GM19043 (cell line): ENCODE measurements around the gene IDUA.

Experiments
- ATAC-seq: cut with Tn5 transposase; IDR thresholded peaks from one replicate; pipeline ENCODE4 v1.9.1; 2021; ENCODE audit warnings: low read depth; ENCODE audit not compliant: unreplicated experiment

IDUA gene

GRCh38 chr4:985123-985830 is 1.6 kb upstream of the IDUA start:
- ATAC-seq: no peak

DNA sequence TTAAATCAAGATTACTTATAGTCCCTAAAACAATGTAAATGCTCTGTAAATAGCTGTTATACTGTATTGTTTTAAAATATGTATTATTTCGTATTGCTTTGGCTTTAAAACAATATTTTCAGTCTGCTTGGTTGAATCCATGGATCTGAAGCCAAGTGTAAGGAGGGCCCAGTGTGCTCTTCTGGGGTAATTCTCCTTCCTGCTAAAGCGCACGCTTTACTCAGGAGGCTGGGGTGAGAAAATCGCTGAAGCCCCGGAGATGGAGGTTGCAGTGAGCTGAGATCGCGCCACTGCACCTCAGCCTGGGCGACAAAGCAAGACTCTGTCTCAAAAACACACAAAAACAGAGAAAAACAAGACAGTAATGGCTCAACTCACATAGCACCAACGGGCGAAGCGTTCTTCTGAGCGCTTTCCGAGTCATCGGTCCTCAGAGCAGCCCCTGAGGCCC is 391 bp upstream of the IDUA start:
- peak; percentile 7 for ATAC-seq

DNA sequence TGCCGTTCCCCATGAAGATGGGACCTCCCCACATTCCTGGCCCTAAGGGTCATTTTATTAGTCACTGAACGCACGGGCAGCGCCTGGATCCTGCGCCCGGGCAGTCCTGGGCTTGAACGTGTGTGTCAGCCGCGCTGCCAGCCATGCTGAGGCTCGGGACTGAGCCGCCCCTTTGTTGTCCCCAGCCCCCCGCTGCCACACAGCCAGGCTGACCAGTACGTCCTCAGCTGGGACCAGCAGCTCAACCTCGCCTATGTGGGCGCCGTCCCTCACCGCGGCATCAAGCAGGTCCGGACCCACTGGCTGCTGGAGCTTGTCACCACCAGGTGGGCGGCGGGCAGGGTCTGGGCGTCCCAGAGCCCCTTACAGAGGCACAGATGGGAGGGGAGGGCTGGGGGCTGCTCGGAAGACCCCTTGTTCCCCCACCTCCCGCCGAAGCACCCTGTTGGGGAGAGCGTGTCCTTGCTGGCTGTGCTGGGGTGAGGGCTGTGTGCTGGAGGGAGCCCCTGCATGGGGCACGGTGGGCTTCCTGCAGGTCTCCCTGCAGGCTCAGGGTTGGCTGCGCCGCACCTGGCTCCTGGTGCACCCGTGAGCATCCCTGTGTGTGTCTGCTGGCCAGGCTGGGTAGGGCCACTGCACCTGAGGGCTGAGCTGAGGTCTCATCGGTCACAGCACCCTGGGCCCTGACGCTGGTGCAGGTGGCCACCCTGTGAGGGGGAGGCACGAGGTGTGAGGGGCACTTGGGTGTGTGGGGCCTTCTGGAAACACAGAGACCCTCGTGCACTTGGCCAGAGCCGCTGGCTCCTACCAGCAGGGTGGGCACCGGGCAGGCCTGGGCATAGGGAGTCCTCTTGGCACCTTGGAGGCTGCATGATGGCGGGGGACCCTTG is 1.0 kb downstream of the IDUA start:
- ATAC-seq: no peak

GRCh38 chr4:988726-989721 is 2.2 kb downstream of the IDUA start:
- no peak for ATAC-seq

- no peak for ATAC-seq
Measured at GRCh38 chr4:989722-990471, 3.1 kb downstream of the IDUA start.

DNA sequence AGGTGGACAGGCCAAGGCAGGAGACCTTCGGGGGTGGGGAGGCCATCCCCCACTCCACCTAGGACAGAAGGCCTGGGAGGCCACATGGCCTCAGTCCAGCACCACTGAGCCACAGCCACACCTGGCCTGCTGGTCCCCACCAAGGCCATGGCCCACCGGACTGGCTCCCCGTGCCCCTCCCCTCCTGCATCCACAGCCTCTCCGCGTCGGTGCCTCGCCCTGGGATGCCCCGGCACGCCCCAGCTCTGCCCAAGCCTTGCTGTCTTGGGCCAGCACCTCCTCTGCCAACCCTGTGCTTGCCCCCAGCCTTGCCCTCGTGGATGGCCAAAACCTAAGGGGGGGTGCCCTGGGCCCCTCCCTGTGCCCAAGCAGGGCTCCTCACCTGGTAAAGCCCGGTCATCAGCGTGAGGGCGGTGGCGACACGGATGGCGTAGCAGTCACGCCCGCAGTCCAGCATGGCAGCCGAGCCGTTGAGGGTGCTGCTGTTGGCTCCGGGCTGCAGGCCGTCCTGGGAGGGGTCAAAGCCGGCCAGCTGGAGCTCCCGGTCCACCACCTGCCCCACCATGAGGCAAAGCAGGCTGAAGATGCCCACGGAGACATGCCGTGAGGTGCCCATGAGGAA is 4.0 kb downstream of the IDUA start:
- ATAC-seq: no peak

GRCh38 chr4:991451-992296 is 4.8 kb downstream of the IDUA start:
- ATAC-seq: no peak

DNA sequence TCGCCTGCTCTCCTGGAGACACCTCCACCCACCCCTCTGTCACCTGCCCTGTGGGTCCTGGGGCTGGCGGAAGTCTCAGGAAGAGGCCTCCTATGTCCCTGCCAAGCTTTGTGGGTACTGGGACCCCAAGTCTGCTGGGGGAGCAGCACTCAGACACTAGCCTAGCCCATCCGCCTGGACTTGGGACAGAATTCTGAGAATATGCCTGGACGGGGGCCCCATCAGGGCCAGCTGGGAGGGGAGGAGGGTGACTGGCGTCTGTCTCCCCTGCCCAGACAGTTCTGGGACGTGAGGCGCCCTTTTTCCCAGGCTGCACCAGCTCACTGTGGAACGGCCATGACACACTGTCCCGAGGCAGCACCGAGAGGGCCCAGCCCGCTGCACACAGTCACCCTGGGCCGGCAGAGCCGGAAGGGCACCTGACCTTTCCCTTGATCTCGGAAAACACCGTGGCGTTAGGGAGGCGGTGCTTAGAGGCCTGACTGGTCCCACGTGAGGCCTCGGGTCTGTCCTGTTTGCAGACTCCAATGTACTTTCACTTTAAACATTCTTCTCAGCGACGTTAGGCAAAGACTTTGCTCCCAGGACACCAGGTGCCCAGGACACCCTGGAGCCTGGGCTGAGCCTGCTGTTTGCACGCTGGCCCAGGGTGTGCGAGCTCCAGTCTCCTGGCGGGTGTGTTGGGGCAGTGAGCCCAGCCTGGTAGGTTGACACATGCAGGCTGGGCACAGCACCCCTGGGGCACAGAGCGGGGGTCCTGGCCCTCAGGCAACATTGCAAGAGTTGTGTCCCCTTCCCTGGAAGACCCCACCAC is 5.7 kb downstream of the IDUA start:
- ATAC-seq: no peak

GRCh38 chr4:993111-994029 is 6.5 kb downstream of the IDUA start, which contains the start of gene SLC26A1:
Gene SLC26A1 (minus strand): TSS chr4:993404. CDS start chr4:991703, 1,701 bp downstream.
- no peak for ATAC-seq

DNA sequence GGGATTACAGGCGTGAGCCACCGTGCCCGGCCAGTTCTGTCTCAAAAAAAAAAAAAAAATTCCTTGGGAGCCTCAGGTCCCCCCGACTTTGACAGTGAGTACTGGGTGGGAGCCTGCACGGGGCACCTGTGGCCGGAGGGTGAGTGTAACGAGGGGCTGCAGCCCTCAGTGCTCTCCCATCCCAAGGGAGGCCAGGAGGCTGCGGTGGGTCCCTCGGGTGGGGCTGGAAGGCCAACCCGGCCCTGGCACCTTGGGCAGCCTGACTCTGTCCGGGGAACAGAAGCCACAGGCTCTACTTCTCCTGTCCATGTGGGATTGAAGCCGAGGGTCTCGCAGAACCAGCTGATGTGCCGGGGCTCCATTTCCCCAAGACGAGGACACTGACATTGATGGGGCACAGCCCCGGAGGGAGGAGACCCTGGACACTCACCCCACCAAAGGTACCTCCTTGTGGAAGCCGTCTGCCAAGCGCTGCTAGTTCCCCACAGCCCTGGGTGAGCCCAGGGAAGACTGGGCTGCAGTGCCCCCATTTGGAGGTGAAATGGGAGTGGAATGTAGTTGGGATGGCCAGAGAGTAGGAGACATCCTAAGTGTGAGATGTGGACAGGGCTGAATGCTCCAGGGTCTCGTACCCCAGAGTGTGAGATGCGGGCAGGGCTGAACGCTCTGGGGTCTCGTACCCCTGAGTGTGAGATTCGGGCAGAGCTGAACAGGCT is 8.6 kb downstream of the IDUA start:
- no peak for ATAC-seq

- no peak for ATAC-seq
Measured at GRCh38 chr4:996030-996996, 9.5 kb downstream of the IDUA start.

- no peak for ATAC-seq
Measured at GRCh38 chr4:996997-997374, 10.1 kb downstream of the IDUA start.

DNA sequence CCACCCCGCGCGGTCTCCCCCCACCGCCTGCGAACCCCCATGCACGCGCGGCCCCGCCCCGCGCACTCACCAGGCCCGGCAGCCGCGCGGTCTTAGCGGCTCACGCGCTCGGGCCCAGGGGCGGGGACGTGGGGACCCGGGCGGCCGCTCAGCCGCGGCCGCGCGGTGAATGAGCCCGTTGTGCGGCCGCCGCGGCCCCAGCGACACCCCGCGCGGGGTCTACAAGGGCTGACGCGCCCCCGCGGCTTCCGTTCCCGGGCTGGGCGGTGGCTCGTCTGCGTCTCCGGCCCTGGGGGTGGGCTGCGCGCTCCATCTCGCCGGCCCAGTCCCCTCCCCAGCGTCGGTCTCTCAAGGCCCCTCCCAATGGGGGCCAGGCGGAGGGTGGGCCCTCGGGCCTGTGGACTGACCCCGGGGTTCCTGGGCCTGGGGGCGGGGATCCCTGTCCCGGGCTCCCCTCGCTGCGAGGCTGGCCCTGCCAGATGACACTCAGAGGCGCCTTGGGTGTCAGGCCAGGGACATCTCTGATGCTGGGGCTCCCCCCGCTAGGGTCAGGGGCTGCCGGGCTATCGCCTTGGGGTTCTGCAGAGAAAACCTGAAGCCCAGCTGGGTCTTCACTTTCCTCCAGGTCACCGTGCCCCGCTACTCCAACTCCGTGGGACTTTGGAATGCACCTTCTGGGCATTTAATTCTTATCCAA is 10.7 kb downstream of the IDUA start:
- no peak for ATAC-seq

- no peak for ATAC-seq
Measured at GRCh38 chr4:998096-998691, 11.3 kb downstream of the IDUA start.
